Right lobe of liver (tissue), 4 donors: Measurements from ENCODE around the gene PPP1R9A.

Experiments used
- POLR2A ChIP-seq: fragments of 450-650 bp; IDR thresholded peaks from one replicate; pipeline ENCODE4 v1.6.1; 2017; ENCODE audit warnings: antibody characterized with exemption, mild to moderate bottlenecking
- TF ChIP-seq, protein P1 (sequence below), 4 donors: fragments of 200-600 bp in 3 of 4; fragments of 450-650 bp in 1 of 4; IDR thresholded peaks; one replicate each; pipeline versions ENCODE4 v1.5.1 to v1.8.0; 2016 to 2022; ENCODE audit warnings: antibody characterized with exemption in 4 of 4, mild to moderate bottlenecking in 2 of 4
- donor health status: DM: no; HTN: no; CAD: no.
- donor health status: DM: no; HTN: no; CAD: no.
- donor health status: DM: no; HTN: yes; CAD: no.

DNA sequence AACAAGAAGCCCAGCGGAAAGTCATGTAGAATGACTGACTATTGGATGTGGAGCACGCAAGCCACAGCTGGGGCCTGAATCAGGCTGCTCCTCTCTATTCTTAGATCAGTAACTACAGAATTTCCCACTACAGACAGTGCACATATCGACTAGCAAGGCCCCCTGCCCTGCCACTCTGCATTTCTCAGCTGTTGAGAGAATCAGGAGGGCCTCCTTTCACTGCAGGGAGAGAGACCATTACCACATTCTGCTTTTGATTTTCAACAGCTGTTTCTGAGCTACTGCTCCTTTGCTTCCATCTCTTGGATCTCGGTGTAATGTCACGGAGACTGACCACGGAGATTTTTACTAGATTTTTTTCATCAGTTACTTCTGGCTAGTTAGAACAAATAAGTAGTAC is 343.2 kb downstream of the PPP1R9A start:
- TF ChIP-seq, protein P1, sequence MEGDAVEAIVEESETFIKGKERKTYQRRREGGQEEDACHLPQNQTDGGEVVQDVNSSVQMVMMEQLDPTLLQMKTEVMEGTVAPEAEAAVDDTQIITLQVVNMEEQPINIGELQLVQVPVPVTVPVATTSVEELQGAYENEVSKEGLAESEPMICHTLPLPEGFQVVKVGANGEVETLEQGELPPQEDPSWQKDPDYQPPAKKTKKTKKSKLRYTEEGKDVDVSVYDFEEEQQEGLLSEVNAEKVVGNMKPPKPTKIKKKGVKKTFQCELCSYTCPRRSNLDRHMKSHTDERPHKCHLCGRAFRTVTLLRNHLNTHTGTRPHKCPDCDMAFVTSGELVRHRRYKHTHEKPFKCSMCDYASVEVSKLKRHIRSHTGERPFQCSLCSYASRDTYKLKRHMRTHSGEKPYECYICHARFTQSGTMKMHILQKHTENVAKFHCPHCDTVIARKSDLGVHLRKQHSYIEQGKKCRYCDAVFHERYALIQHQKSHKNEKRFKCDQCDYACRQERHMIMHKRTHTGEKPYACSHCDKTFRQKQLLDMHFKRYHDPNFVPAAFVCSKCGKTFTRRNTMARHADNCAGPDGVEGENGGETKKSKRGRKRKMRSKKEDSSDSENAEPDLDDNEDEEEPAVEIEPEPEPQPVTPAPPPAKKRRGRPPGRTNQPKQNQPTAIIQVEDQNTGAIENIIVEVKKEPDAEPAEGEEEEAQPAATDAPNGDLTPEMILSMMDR (IDR thresholded peaks at IDR 0.05) = no peak
- no peak for TF ChIP-seq POLR2A
